Activated gamma-delta T cell (primary cell): ENCODE data around the gene TEX261.
A peak's percentile ranks its signal among the peaks of the same experiment; 100 is the strongest.
"Not testable (repeated sequence)": the region's sequence is repeated elsewhere in the genome, so short reads cannot be mapped to it uniquely, and the experiment has no call there.

ENCODE experiments used
- DNase-seq: peaks from one replicate; lab custom pipeline; 2025; lab: John Stamatoyannopoulos, UW

TEX261 gene

DNA sequence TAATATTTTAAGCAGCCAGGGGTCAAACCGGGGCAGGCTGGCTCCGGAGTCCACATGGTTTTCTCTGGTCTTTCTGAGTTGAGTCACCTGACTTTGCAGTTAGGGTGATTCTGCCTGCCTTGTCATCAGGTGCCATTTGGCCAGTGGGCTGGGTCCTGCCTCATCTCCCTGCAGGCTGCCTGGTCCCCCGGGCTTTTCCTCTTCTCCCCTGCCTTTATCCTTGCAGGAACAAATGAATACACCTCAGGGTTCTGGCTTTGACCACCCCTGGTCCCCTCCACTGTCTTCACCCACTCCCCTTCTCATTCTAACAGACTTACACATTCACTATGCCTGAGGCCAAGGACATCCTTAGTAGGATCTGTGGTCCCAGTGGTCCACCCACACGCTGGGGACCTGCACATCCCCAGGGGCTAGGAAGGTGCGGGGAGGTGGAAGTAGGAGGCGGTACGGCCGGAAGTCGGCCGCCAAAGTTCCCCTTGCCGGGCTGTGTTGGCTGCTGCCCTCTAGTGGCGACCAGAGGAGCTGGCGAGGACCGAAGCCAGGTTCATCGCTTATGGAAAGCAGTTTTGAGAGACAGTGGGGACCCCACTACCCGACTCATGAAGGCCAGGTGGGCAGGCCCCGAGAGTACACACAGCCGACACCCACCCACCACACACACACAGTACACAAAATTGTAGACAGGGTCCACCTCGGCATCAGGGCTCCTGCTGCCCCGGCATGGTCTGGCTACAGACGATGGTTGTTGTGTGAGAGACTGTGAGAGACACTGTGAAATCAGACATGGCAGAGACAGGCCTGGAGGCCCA lies 6.3 kb upstream of the TEX261 start:
- peak; percentile 31 for DNase-seq

DNA sequence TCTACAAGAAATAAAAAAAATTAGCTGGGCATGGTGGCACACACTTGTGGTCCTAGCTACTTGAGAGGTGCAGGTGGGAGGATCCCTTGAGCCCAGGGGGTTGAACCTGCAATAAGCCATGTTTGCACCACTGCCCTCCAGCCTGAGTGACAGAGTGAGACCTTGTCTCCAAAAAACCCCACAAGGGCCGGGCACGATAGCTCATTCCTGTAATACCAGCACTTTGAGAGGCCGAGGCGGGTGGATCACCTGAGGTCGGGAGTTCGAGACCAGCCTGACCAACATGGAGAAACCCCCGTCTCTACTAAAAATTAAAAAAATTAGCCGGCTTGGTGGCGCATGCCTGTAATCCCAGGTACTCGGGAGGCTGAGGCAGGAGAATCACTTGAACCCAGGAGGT lies 5.3 kb upstream of the TEX261 start:
- not testable (repeated sequence) for DNase-seq

DNA sequence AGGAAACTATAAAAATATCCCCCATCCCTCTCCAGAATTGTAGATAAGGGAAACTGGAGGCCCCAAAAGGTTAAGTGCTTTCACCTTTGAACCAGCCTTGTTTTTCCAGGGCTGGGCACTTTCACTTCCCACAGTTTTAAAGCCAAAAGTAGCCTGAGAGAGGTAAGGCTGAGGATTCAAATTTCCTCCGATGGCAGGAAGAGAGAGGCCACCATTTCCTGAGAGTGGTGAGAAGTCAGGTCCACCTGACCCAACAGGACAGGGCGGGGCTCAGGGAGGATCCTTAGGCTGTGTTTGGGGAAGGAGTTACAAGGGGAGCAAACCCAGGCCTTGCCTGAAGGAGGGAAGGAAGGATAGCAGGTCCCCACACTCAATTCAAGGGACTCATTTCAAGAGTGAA lies 4.7 kb upstream of the TEX261 start:
- no peak for DNase-seq

DNA sequence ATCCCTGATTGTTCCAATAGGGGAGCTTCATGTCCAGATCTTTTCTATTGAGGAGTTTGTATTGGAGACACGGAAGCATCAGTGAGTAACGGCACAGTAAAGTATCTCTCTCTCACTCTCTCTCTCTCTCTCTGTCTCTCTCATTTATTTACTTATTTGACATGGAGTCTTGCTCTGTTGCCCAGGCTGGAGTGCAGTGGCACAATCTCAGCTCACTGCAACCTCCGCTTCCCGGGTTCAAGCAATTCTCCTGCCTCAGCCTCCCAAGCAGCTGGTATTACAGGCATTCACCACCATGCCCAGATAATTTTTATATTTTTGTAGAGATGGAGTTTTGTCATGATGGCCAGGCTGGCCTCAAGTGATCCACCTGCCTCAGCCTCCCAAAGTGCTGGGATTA lies 4.2 kb upstream of the TEX261 start:
- not testable (repeated sequence) for DNase-seq

DNA sequence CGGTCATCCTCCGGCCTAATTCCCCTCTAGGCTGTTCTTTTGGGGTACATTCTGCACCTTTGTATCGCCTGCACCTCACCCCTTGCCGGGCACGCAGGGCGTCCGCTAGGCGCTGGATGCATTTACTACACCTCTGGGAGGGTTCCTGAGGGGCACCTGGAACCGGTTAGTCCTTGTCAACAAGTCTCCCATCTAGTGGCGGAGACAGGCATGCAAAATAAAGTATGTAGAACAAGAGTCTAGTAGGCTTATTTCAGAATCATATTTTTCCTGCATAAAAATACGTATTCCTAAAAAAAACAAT lies 705 bp upstream of the TEX261 start:
- no peak for DNase-seq

DNA sequence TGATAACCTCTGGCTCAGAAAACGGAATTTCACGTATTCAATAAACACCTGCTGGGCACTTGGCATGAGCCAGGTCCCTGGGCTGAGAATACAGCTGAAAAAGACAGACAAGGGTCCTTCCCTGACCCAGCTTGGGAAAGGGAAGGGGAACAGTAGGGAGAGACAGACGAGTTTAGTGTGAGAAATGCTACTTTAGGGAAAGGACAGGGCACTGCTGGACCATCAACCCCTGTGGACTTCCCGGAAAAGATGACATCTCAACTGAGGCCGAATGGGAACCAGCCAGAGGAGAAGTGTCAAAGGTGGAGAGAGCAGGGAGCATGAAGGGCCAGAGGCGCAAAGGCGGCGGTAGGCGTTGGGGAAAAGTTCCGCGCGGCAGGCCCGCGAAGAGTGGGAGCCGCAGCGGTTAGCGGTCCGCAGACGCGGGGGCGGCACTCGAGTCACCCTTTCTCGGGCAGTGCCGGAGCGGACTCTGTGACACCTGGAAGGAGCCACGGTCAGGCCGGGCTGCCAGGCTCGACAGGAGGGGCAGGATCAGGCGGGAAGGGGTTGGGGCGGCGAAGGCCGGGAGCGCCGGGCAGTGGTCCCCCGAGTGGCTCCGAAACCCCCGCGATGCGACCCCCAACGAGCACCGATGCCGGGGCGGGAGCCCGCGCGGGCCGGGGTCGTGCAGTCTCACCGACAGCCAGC lies 519 bp downstream of the TEX261 start:
- DNase-seq: peak; percentile 27

DNA sequence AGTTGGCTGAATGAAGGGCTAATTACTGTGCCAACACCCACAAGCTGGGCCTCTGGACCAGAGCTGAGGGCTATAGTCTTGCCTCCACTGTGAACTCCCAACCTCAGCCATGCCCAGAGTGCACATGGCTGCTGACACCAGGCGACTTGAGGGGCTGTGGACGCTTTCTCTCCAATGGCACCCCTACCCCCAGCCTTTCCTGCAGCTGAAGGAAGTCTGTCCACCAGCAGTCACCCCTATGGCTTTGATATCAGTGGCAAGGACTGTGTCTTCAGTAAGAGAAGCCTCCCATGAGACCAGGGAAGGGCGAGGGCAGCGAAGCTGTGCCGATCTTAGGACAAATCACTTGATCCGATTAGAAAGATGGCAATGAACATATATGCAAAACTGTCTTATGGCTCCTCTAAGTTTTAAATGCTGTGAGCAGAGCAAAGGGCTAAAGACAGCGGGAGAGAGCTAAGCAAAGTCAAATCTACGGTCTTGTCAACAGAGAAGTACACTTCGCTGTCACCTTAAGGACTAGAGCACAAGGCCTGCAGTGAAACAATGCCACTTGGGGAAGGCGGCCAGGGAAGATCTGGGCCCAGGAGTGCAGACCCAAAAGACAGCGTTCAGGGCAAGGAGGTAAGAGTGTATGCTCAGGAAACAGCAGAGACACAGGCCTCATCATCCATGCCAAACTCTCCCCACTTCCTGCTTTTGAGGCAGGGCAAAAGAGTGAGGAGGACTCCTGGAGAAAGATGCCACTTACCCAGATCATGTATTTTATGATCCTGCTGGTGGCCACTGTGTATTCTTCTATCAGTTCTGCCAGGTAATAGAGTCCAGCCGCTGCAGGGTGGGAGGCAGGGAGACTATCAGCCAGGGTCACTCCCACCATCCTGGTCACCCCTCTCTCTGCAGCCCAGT lies 1.5 kb downstream of the TEX261 start:
- no peak for DNase-seq

DNA sequence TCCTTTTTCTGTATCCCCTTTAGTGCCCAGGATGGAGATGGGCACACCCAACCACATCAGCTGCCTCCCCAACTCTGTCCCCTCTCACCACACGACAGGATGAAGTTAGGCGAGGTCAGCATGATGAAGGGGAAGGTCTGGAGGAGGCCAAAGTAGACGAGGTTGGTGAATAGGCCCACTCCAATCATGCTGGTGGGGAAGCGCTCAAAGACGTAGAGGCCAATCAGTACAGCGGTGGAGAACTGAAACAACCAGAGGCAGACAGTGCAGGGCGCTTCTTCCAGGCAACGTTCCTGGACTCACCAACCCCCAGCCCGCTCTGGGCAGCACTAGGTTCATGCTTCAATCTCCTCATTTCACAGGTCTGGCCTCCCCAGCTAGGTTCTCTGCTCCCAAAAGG lies 2.9 kb downstream of the TEX261 start:
- DNase-seq: no peak

DNA sequence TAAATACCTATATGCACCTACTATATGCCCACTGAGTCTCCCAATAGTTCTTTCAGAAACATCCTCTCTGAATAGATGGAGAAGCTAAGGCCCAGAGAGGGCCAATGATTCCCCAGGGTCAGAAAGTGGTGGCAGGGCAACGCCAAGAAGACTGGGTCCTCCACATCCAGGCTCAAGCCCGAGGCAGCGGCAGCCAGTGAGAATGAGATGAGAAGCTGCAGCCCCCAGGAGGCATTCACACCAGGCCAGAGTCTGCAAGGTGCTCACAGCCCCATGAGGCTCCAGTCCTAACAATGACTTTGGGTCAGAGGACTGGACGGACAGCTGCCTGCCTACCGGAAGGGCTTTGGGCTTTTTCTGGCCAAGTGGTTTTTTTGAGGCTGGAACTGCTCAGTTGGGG lies 3.5 kb downstream of the TEX261 start:
- no peak for DNase-seq

DNA sequence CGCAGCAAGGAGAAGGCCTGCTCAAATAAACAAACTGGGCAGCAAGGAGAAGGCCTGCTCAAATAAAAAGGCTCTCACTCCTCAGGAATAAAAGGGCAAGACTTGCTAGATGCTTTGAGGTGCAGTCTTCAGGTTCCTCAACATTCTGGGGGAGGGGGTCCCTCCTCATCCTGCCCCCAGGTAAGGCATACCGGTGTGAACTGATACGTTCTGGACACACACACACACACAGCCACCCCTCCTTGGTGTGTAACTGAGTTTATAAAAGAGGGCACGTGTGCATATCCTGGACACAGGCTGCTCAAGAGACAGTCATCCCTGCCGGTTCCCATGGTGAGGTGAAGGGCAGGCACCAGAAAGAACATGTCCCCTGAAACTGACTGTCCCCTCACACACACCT lies 4.5 kb downstream of the TEX261 start:
- no peak for DNase-seq

DNA sequence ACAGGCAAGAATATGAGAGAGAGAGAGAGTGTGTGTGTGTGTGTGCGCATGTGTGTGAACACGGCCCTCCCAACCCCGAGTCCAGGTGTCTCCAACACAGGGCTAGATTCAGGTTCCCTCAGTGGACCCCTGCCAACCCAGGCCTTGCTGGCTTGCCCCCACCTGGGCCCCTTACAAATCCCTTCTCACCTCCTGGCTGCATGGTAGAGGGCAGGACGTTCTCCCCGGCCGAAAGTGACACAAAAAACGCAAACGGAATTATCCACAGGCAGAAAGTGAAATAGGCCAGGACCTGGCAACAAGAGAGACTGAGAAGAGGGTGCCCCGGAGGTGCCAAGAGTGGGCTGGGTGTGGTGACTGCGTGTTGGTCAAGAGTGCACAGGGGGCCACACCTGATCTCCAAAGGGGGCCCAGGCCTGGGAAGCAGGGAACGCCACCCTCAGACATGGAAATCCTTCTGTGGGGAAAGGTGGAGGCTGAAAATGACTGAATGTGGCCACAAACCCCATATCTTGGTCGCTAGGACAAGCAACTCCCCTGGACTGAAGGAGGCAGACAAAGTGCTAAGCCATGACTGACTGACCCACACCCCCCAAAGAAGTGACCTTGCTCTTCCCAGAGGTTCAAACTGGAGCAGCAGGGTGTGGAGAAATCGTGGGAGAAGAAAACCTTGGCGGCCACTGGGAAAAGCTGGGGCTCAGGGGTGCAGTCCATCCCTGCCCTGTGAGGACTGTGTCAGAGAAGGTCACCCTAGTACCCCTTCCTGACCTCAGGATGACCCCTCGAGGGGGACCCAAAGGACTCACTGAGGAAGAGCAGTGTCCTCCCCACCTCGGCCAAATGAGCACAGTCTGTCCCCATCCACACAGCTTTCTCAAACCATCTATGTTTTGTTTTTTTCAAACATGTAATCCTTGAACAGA lies 5.7 kb downstream of the TEX261 start:
- DNase-seq: no peak

DNA sequence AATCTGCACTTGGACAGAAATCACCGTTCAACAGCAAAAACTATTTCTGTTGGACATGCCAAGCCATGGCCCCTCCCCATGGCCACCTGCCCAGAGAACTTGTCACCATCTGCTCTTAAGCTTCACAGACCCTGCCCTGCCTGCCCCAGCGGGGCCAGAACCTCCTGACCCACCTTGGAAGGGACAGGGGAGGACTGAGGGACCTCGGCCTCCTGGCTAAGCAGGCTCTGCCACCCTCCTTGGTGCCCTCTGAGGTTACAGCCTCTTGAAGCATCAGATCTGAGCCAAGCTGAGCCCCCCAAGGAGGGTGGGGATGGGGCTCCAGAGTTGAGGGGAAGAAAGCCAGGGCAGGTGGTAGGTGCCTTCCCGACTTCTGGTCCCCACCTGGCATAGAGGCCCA lies 6.5 kb downstream of the TEX261 start:
- DNase-seq: no peak

DNA sequence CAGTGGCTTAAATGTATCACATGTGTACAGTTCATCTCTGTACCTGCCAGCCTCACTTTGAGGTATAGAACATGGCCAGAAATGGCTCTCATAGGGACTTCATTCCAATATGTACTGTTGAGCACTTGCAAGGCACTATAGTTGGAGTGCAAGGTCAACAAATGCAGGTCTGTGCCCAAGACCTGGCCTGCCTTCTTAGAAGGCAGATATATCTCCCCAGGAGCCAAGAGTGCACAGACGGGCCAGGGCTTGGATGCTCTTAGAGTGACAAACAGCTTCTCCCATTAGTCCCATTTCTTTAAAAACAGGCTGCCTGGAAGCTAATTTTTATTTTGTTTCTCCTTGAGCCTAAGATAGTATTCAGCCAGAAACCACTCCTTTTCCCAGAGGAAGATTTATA lies 7.3 kb downstream of the TEX261 start:
- no peak for DNase-seq

DNA sequence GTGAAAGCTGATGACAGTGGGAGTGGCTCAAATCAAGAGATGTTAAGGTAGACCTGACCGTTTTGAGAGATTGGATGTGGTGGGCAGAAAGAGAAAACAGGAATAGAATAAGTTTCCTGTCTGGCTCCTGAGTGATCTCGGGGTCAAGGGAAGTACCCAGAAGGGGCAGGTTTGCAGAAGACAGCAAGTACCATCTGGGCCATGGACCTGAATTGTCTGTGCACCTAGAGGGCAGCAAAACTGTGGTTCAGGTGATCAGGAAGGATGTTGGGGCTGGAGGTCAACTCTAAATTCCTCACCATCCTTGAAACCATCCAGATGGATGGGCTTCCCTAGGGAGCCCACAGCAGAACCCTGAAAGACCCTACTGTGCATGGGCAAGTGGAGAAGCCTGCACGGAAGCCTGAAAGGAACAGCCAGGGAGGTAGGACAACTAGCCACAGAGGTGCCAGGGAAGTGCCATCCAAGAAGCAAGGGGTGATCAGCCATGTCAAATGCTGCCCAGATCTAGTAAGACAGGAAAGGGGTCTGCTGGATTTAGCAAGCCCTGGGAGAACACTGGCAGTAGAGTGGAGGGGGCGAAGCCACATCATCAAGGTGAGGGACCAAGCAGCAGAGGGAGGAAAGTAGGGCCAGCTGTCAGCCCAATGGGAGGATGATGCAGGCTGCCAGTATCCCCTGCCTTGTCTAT lies 8.0 kb downstream of the TEX261 start:
- DNase-seq: no peak

DNA sequence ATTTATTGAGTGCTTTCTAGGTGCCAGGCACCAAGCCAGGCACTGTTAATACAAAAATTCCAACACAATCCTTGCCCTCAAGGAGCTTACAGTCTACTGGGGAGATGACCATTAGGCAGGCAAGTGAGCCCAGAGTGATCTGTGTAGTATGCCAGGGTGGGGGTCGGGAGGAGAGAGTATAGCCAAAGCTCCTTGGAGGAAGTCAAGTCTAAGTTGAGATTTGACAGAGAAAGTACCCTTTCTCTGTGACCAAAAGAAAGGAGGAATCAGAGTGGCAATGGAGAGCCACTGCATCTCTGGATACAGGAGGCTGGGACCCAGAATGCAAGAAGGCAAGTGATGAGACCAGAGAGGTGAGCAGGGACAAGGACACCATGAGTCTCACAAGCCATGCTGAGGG lies 8.7 kb downstream of the TEX261 start:
- DNase-seq: no peak

DNA sequence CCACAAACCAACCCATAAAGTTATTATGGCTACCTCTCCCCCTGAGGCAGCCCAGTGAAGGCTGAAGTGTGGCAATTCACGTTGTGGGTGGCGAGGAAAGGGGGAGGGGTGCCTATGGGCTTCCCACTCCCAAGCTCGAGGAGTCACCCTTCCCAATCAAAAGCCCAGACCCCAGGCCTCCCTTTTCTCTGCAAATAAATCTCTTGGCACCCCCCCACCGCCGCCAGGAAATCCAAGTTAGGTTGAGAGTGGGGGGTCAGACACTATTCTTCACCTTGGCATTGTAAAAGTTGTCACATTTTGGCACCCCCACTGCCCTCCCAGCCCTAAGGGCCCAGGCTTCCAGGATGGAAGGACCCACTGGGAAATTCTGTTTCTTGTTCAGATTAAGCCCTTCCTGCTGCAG lies 9.4 kb downstream of the TEX261 start:
- DNase-seq: no peak

DNA sequence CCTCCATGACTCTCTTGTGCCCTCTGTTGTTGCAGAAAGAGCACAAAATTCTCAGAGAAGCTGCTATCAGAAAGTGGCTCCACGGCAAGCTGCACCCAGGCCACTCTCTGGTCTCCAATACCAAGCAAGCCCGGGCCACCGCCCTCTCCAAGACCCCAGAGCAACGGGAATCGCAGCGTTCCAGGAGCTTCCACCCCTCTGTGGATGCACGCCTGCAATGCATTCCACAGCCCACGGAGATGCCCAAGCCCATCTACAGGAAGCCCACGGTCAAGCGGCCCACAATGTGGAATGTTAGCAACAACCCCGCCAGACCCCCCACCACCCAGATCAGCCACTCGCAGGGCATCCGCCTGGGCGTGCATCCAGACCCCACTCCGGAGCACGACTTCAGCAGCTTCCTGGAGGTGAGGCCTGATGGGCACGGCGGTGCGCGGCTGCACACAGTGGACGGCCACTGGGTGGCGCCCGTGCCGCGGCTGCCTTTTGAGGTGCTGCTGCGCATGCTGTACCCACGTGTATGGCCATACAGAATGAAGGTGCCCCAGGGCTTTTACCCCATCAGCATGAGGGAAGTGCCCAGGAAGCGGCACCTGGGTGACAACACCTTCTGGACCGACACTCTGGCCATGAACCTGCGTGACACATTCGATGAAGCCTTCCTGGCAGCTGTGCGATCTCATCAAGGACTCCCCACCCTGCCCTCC lies 9.9 kb downstream of the TEX261 start:
- DNase-seq: peak; percentile 65

DNA sequence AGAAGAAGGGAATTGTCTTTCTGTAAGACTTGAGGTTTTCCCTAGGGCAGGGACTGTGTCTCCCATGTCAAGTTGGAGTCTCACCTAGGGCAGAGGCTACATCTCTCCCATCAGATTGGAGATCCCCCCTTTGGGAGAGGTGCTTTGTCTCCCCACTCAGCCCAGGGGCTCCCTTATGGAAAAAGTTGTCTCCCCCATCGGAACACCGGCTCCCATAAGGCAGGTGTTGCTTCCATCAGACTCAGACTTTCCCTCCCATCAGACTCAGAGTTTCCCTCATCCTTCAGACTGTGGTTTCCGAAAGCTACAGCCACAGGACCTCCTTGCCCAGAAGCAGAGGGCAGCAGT lies 10.5 kb downstream of the TEX261 start:
- no peak for DNase-seq

DNA sequence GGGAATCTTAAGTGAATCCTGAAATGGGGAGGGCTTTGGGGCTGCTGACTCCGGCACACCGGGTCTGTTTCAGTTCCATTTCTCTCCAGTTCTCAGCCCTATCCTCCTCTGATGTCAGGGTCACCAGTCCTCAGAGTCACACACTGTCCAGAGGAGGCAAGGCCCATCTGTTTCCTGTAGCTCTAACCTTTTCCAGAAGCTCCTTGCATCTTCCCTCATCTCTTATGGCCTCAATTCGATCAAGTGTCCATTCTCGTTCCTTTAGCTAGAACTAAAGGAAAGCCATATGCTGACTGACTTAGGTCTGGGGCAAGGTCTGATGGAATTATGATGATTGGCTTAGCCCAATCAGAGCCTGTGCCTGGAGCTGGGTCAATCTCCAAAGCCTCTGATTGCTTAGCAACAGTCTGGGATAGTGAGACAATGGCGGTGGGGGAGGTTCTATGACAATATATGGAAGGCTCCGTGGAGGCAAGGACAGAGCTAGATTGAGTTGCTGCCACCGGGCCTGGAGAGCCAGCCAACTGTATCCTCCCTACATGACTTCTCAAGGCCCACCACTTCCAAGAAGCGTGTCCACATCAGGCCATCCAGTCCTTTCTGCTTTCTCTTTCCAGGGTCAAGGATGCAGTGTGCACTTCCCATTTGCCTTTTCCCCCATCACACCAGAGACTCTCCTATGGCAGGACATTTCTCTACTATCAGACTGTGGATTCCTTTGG lies 11.0 kb downstream of the TEX261 start:
- no peak for DNase-seq

DNA sequence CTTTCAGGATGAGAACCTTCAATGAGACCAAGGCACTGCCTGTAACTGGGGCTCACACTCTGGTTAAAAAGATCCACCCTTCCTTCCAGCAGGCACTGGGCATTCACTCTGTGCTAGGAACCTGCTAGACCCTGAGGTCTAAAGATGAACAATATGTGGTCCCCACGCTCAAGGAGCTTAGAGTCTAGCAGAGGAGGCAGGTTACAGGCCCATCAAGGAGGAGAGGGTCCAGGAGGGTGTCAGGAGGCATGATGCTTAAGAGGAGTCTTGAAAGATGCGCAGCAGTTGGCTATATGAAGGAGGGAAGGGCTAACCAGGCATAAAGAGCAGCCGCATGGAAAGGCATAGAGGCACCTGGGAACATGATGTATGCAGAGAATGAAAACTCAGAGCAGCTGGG lies 11.7 kb downstream of the TEX261 start:
- no peak for DNase-seq
